ENCODE data around the gene DNAH5.
A peak's percentile ranks its signal among the peaks of the same experiment; 100 is the strongest.

Gene DNAH5

GRCh38 chr5:13695076-13695712, 249.3 kb downstream of the DNAH5 start:
- no peak for FAIRE-seq

GRCh38 chr5:13692172-13692571, 252.3 kb downstream of the DNAH5 start:
- FAIRE-seq: no peak

- FAIRE-seq: no peak
Measured at GRCh38 chr5:13676531-13676930, 268.0 kb downstream of the DNAH5 start.

- FAIRE-seq: no peak
Measured at GRCh38 chr5:13674391-13674790, 270.1 kb downstream of the DNAH5 start.

- FAIRE-seq: no peak
Measured at GRCh38 chr5:13673511-13673910, 271.0 kb downstream of the DNAH5 start.

- no peak for FAIRE-seq
Measured at GRCh38 chr5:13664377-13664776, 280.1 kb downstream of the DNAH5 start.

- no peak for FAIRE-seq
Measured at GRCh38 chr5:13662626-13663025, 281.9 kb downstream of the DNAH5 start.

- no peak for FAIRE-seq
Measured at GRCh38 chr5:13661272-13661671, 283.2 kb downstream of the DNAH5 start.

- peak; percentile 29 for FAIRE-seq
Measured at GRCh38 chr5:13660072-13660471, 284.4 kb downstream of the DNAH5 start.

GRCh38 chr5:13659391-13659790, 285.1 kb downstream of the DNAH5 start:
- FAIRE-seq: no peak

- FAIRE-seq: no peak
Measured at GRCh38 chr5:13658761-13659160, 285.7 kb downstream of the DNAH5 start.

GRCh38 chr5:13658152-13658551, 286.3 kb downstream of the DNAH5 start:
- no peak for FAIRE-seq

- no peak for FAIRE-seq
Measured at GRCh38 chr5:13653709-13654108, 290.8 kb downstream of the DNAH5 start.

- no peak for FAIRE-seq
Measured at GRCh38 chr5:13649656-13650055, 294.8 kb downstream of the DNAH5 start.

GRCh38 chr5:13648822-13649221, 295.7 kb downstream of the DNAH5 start:
- no peak for FAIRE-seq

- no peak for FAIRE-seq
Measured at GRCh38 chr5:13643734-13644133, 300.8 kb downstream of the DNAH5 start.

- FAIRE-seq: no peak
Measured at GRCh38 chr5:13643196-13643595, 301.3 kb downstream of the DNAH5 start.
